CD4-positive, alpha-beta T cell (primary cell): ENCODE results near the gene EIF2B4. TPM values are rescaled to one million over a fixed set of nuclear protein-coding genes. Genes with fewer than 3 reads are reported as not detected.
A peak's percentile ranks its signal among the peaks of the same experiment; 100 is the strongest.

Source experiments
- ATAC-seq: fragments of 200-7000 bp; cut with Tn5 transposase; one replicate; pipeline ENCODE4 v1.10.0; 2022; ENCODE audit warnings: mild to moderate bottlenecking; ENCODE audit not compliant: poor library complexity
- CTCF ChIA-PET: fragments of 350-600 bp; sonication (Branson Sonifier 250); formaldehyde crosslinking; loops from one replicate; lab custom pipeline; 2021; ENCODE audit warnings: antibody characterized with exemption, inconsistent platforms; lab: Charles Lee
- POLR2A ChIA-PET: fragments of 350-600 bp; sonication (Branson Sonifier 250); formaldehyde crosslinking; loops from one replicate; lab custom pipeline; 2021; ENCODE audit warnings: antibody characterized with exemption, inconsistent platforms; lab: Charles Lee
- DNase-seq, 14 experiments: peaks; one replicate each; pipeline ENCODE4 v3.0.0-alpha.2; 2013 to 2020; ENCODE audit warnings: mixed read lengths in 2 of 14
- H3K27ac ChIP-seq, 2 donors: one replicate each; pipeline versions ENCODE4 v1.5.1 to v1.7.0; 2013; ENCODE audit warnings: low read length in 2 of 2, low read depth in 1 of 2, mild to moderate bottlenecking in 1 of 2
- H3K27me3 ChIP-seq, 2 experiments: 1 replicate in 1 of 2; 2 replicates in 1 of 2; pipeline versions ENCODE4 v1.6.1 to v1.7.0; 2013; ENCODE audit warnings: low read length in 2 of 2, control low read depth in 1 of 2, mild to moderate bottlenecking in 1 of 2, moderate library complexity in 1 of 2; ENCODE audit not compliant: insufficient read depth in 2 of 2, control insufficient read depth in 1 of 2
- H3K36me3 ChIP-seq: one replicate; pipeline ENCODE4 v1.6.1; 2013; ENCODE audit warnings: low read length, control low read depth; ENCODE audit not compliant: insufficient read depth
- H3K4me1 ChIP-seq: one replicate; pipeline ENCODE4 v1.6.1; 2013; ENCODE audit warnings: low read length, control low read depth; ENCODE audit not compliant: insufficient read depth
- H3K4me3 ChIP-seq: one replicate; pipeline ENCODE4 v1.5.1; 2013; ENCODE audit warnings: mild to moderate bottlenecking, low read length, moderate library complexity
- H3K9me3 ChIP-seq, 2 experiments: 1 replicate in 1 of 2; 2 replicates in 1 of 2; pipeline versions ENCODE4 v1.6.1 to v1.7.0; 2013; ENCODE audit warnings: low read length in 2 of 2, mild to moderate bottlenecking in 2 of 2, control low read depth in 1 of 2, moderate library complexity in 1 of 2; ENCODE audit not compliant: control insufficient read depth in 1 of 2, insufficient read depth in 1 of 2
- H3K27ac Mint-ChIP-seq: one replicate; pipeline ENCODE4 v1.8.0; 2020; ENCODE audit warnings: mixed read lengths
- H3K27me3 Mint-ChIP-seq: one replicate; pipeline ENCODE4 v1.8.0; 2021; ENCODE audit warnings: mixed read lengths
- H3K36me3 Mint-ChIP-seq: one replicate; pipeline ENCODE4 v1.8.0; 2021; ENCODE audit warnings: low read depth, mixed read lengths
- H3K4me1 Mint-ChIP-seq: one replicate; pipeline ENCODE4 v1.8.0; 2021; ENCODE audit warnings: low read depth, mixed read lengths
- H3K4me3 Mint-ChIP-seq: one replicate; pipeline ENCODE4 v1.8.0; 2020; ENCODE audit warnings: mild to moderate bottlenecking, mixed read lengths
- H3K9me3 Mint-ChIP-seq: one replicate; pipeline ENCODE4 v1.8.0; 2020; ENCODE audit warnings: mixed read lengths
- CTCF ChIP-seq: fragments of 200-600 bp; IDR thresholded peaks from one replicate; pipeline ENCODE4 v1.8.0; 2022; ENCODE audit warnings: antibody characterized with exemption, mild to moderate bottlenecking
- intact Hi-C, 2 experiments: fragments of 100-400 bp; cut with DNase I in 1 of 2; cut with micrococcal nuclease in 1 of 2; formaldehyde crosslinking; loops; one replicate each; pipeline versions ENCODE4 v1.15.1 to v1.9.0; 2023 to 2025; cut with DNase I, micrococcal nuclease
- total RNA-seq, 174 experiments: library from RNA in 2 of 174; stranded (reverse) in 2 of 174; gene quantifications; one replicate each; pipeline ENCODE4 v1.2.3 and lab custom pipeline; 2021 to 2026

EIF2B4 gene
- total RNA-seq, 2 experiments from 2014 or later, result 33.2 to 34.0 TPM

GRCh38 chr2:27377618-27378095, 7.5 kb upstream of the EIF2B4 start:
- peak in 1 of 14 experiments; percentile 35 for DNase-seq
- Histone ChIP-seq H3K27ac (no peak overlapping the region), H3K9me3 (no peaks in the 10 kb centered on the region), H3K4me1 (peaks cover 27% of the 10 kb centered on the region), H3K27me3 (no peaks in the 10 kb centered on the region), H3K4me3 (no peak overlapping the region), H3K36me3 (peaks cover 65% of the 10 kb centered on the region)
- CTCF ChIA-PET, result no interaction called here
- Mint-ChIP-seq H3K4me1 (peaks cover 37% of the 10 kb centered on the region), H3K9me3 (no peaks in the 10 kb centered on the region), H3K27ac (peak overlapping the region; percentile 33), H3K27me3 (no peaks in the 10 kb centered on the region), H3K4me3 (peak overlapping the region; percentile 67), H3K36me3 (peaks cover 82% of the 10 kb centered on the region)
- intact Hi-C loops, result loop anchor here in 1 of 2 experiments (5.0 kb wide), 1 partner anchor 240 kb away; the partner anchor contains the start of gene PRR30
- ATAC-seq, result no peak
- POLR2A ChIA-PET, result interaction anchor here (1.5 kb wide), 1 partner anchor 21 kb away, joined by 4 read pairs; no protein-coding TSS in a partner anchor
- no peak for TF ChIP-seq CTCF

- Histone ChIP-seq H3K4me1 (peaks cover 33% of the 10 kb centered on the region), H3K27ac (no peak overlapping the region), H3K9me3 (no peaks in the 10 kb centered on the region), H3K4me3 (no peak overlapping the region), H3K27me3 (no peaks in the 10 kb centered on the region), H3K36me3 (peaks cover 61% of the 10 kb centered on the region)
- Mint-ChIP-seq H3K4me1 (peaks cover 42% of the 10 kb centered on the region), H3K4me3 (peak overlapping the region; percentile 67), H3K27ac (peak overlapping the region; percentile 33), H3K9me3 (no peaks in the 10 kb centered on the region), H3K36me3 (peaks cover 83% of the 10 kb centered on the region), H3K27me3 (no peaks in the 10 kb centered on the region)
- no peak for ATAC-seq
- CTCF ChIA-PET, result no interaction called here
- no peak for DNase-seq
- POLR2A ChIA-PET, result interaction anchor here (1.5 kb wide), 1 partner anchor 20 kb away, joined by 4 read pairs; no protein-coding TSS in a partner anchor
- TF ChIP-seq CTCF, result no peak
- intact Hi-C loops, result loop anchor here in 1 of 2 experiments (5.0 kb wide), 1 partner anchor 240 kb away; the partner anchor contains the start of gene PRR30
These were observed 6.9 kb upstream of the EIF2B4 start for GRCh38 chr2:27376866-27377617.

GRCh38 chr2:27376151-27376865, 6.2 kb upstream of the EIF2B4 start:
- H3K9me3 Mint-ChIP-seq, result no peaks in the 10 kb centered on the region
- Histone ChIP-seq H3K4me1 (peaks cover 37% of the 10 kb centered on the region), H3K27me3 (no peaks in the 10 kb centered on the region), H3K4me3 (no peak overlapping the region), H3K27ac (no peak overlapping the region), H3K36me3 (peaks cover 53% of the 10 kb centered on the region), H3K9me3 (no peaks in the 10 kb centered on the region)
- no peaks in the 10 kb centered on the region for H3K27me3 Mint-ChIP-seq
- no peak overlapping the region for H3K4me3 Mint-ChIP-seq
- ChIA-PET POLR2A (no interaction called here), CTCF (no interaction called here)
- DNase-seq (no peak), ATAC-seq (no peak)
- peaks cover 41% of the 10 kb centered on the region for H3K4me1 Mint-ChIP-seq
- no peak overlapping the region for H3K27ac Mint-ChIP-seq
- intact Hi-C loops, result loop anchor here in 1 of 2 experiments (5.0 kb wide), 1 partner anchor 239 kb away; the partner anchor contains the start of gene PRR30
- peaks cover 82% of the 10 kb centered on the region for H3K36me3 Mint-ChIP-seq
- TF ChIP-seq CTCF, result no peak
